Measurements from ENCODE around the gene SAMD4A.

SAMD4A gene

GRCh38 chr14:54840336-54840735 lies 273.4 kb downstream of the SAMD4A start:
- DNase-seq (ENCODE audit: low read depth): no peak
- no peak for TF ChIP-seq CTCF (conservative IDR thresholded peaks at IDR 0.05; ENCODE audit: low read depth, low read length)
- no peak overlapping the region for H3K4me3 ChIP-seq (ENCODE audit: low read length)

GRCh38 chr14:54840798-54841197 lies 273.9 kb downstream of the SAMD4A start:
- H3K4me3 ChIP-seq (ENCODE audit: low read length): no peak overlapping the region
- DNase-seq (ENCODE audit: low read depth): no peak
- TF ChIP-seq CTCF (conservative IDR thresholded peaks at IDR 0.05; ENCODE audit: low read depth, low read length): no peak

All from retinal pigment epithelial cell (primary cell).